Osteocyte (in vitro differentiated cells): ENCODE data around the gene ARID3A. TPM values are rescaled to one million over a fixed set of nuclear protein-coding genes. Genes with fewer than 3 reads are reported as not detected.

Experiments used
- DNase-seq: peaks from one replicate; pipeline ENCODE4 v3.0.0; 2021; ENCODE audit warnings: mixed read lengths; ENCODE audit not compliant: unreplicated experiment; ENCODE audit errors: extremely low spot score
- H3K27ac Mint-ChIP-seq: one replicate; pipeline ENCODE4 v1.8.0; 2021; ENCODE audit warnings: mild to moderate bottlenecking, mixed read lengths; ENCODE audit not compliant: unreplicated experiment
- H3K27me3 Mint-ChIP-seq: one replicate; pipeline ENCODE4 v1.8.0; 2021; ENCODE audit warnings: mixed read lengths; ENCODE audit not compliant: unreplicated experiment
- H3K36me3 Mint-ChIP-seq: one replicate; pipeline ENCODE4 v1.8.0; 2021; ENCODE audit warnings: mixed read lengths; ENCODE audit not compliant: unreplicated experiment
- H3K4me1 Mint-ChIP-seq: one replicate; pipeline ENCODE4 v1.8.0; 2021; ENCODE audit warnings: mixed read lengths; ENCODE audit not compliant: unreplicated experiment
- H3K4me3 Mint-ChIP-seq: one replicate; pipeline ENCODE4 v1.8.0; 2021; ENCODE audit warnings: mild to moderate bottlenecking, moderate library complexity, mixed read lengths; ENCODE audit not compliant: unreplicated experiment
- H3K9me3 Mint-ChIP-seq: one replicate; pipeline ENCODE4 v1.8.0; 2021; ENCODE audit warnings: mixed read lengths; ENCODE audit not compliant: unreplicated experiment
- CTCF ChIP-seq: fragments of 200-600 bp; sonication (generic); IDR thresholded peaks from 2 replicates; pipeline ENCODE4 v1.5.0; 2021; ENCODE audit warnings: antibody characterized with exemption, mild to moderate bottlenecking, moderate library complexity
- total RNA-seq: library from RNA; stranded (reverse); gene quantifications from 2 replicates; pipeline ENCODE4 v1.2.1, GENCODE V29; 2021

Gene ARID3A
- total RNA-seq, 1 donor from 2014 or later, result 16.8 TPM

- no peaks in the 10 kb centered on the region for H3K9me3 Mint-ChIP-seq
- DNase-seq, result no peak
- peaks cover 44% of the 10 kb centered on the region for H3K4me1 Mint-ChIP-seq
- H3K4me3 Mint-ChIP-seq, result no peak overlapping the region
- TF ChIP-seq CTCF, result no peak
- peaks cover 13% of the 10 kb centered on the region for H3K36me3 Mint-ChIP-seq
- no peaks in the 10 kb centered on the region for H3K27me3 Mint-ChIP-seq
- peak overlapping the region; percentile 41 for H3K27ac Mint-ChIP-seq
Observed at GRCh38 chr19:934865-935479, 9.1 kb downstream of the ARID3A start.

- Mint-ChIP-seq H3K4me3 (no peak overlapping the region), H3K9me3 (no peaks in the 10 kb centered on the region), H3K36me3 (peaks cover 14% of the 10 kb centered on the region), H3K27me3 (no peaks in the 10 kb centered on the region), H3K27ac (no peak overlapping the region), H3K4me1 (peaks cover 47% of the 10 kb centered on the region)
- TF ChIP-seq CTCF, result no peak
- DNase-seq, result no peak
Observed at GRCh38 chr19:936175-936546, 10.3 kb downstream of the ARID3A start.

- Mint-ChIP-seq H3K36me3 (peaks cover 12% of the 10 kb centered on the region), H3K9me3 (no peaks in the 10 kb centered on the region), H3K4me1 (peaks cover 43% of the 10 kb centered on the region), H3K27me3 (no peaks in the 10 kb centered on the region), H3K4me3 (no peak overlapping the region), H3K27ac (no peak overlapping the region)
- no peak for DNase-seq
- no peak for TF ChIP-seq CTCF
Observed at GRCh38 chr19:937259-937694, 11.4 kb downstream of the ARID3A start.

- no peaks in the 10 kb centered on the region for H3K9me3 Mint-ChIP-seq
- H3K27me3 Mint-ChIP-seq, result no peaks in the 10 kb centered on the region
- peaks cover 13% of the 10 kb centered on the region for H3K36me3 Mint-ChIP-seq
- H3K27ac Mint-ChIP-seq, result no peak overlapping the region
- no peak for TF ChIP-seq CTCF
- DNase-seq, result no peak
- H3K4me3 Mint-ChIP-seq, result no peak overlapping the region
- H3K4me1 Mint-ChIP-seq, result peaks cover 34% of the 10 kb centered on the region
Observed at GRCh38 chr19:938233-938923, 12.5 kb downstream of the ARID3A start.

- Mint-ChIP-seq H3K36me3 (peaks cover 15% of the 10 kb centered on the region), H3K9me3 (no peaks in the 10 kb centered on the region), H3K27ac (no peak overlapping the region), H3K4me3 (no peak overlapping the region), H3K27me3 (no peaks in the 10 kb centered on the region), H3K4me1 (peaks cover 24% of the 10 kb centered on the region)
- no peak for DNase-seq
- TF ChIP-seq CTCF, result no peak
Observed at GRCh38 chr19:939439-939838, 13.6 kb downstream of the ARID3A start.
